ENCODE data around the gene P4HA2.

P4HA2 gene

DNA sequence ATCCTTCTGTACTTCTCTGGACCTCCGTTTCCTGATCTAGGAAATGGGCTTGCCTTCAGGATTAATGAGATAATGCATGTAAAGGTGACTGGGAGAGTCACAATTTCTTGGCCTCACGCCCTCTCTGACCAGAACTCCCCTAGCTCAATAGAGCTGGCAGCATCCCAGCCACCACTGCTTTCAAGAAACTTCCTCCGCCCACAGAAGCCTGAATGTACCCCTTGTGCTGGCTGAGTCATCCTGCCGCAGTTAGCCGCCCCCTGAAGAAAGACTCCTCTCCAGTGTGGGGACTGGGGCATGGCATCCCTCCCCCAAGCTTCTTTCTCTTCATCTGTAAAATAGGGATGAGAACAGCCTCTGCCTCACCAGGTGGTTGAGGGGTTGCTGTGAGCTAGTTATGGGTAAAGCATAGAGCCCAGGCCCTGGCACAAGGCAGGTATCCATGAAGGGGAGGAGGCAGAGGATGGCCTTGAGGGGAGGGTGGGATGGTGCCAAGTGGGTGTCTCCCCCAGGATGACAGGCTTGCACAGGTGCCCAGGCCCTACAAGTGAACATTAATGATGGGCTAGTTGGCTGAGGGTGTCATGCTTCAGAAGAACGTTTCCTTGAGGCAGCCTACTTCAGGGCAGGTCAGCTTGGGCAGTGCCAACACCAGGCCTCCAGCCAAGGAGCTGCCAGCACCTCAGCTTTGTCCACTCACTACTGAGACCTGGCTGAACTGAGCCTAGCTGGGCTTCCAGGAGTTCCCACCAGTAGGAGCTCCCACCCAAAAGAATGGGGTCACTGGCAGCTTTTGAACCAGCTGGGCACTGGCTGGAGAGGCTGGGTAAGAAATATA is 33.3 kb upstream of the P4HA2 start:
- TF ChIP-seq, protein P1, sequence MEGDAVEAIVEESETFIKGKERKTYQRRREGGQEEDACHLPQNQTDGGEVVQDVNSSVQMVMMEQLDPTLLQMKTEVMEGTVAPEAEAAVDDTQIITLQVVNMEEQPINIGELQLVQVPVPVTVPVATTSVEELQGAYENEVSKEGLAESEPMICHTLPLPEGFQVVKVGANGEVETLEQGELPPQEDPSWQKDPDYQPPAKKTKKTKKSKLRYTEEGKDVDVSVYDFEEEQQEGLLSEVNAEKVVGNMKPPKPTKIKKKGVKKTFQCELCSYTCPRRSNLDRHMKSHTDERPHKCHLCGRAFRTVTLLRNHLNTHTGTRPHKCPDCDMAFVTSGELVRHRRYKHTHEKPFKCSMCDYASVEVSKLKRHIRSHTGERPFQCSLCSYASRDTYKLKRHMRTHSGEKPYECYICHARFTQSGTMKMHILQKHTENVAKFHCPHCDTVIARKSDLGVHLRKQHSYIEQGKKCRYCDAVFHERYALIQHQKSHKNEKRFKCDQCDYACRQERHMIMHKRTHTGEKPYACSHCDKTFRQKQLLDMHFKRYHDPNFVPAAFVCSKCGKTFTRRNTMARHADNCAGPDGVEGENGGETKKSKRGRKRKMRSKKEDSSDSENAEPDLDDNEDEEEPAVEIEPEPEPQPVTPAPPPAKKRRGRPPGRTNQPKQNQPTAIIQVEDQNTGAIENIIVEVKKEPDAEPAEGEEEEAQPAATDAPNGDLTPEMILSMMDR (IDR thresholded peaks at IDR 0.05; ENCODE audit: borderline replicate concordance, control extremely low read depth, extremely low read depth, insufficient read depth, missing control alignments), result no peak
- in situ Hi-C loops (cut with MboI; ENCODE audit: low sequenced_read_pairs, unreplicated experiment), result no loop called here
- peak; percentile 54 for DNase-seq (ENCODE audit: low spot score)

GRCh38 chr5:132260051-132260450 is 32.4 kb upstream of the P4HA2 start:
- peak; percentile 17 for DNase-seq (ENCODE audit: low spot score)
- in situ Hi-C loops (cut with MboI; ENCODE audit: low sequenced_read_pairs, unreplicated experiment), result no loop called here
- TF ChIP-seq, protein P1 (IDR thresholded peaks at IDR 0.05; ENCODE audit: borderline replicate concordance, control extremely low read depth, extremely low read depth, insufficient read depth, missing control alignments), result no peak

DNA sequence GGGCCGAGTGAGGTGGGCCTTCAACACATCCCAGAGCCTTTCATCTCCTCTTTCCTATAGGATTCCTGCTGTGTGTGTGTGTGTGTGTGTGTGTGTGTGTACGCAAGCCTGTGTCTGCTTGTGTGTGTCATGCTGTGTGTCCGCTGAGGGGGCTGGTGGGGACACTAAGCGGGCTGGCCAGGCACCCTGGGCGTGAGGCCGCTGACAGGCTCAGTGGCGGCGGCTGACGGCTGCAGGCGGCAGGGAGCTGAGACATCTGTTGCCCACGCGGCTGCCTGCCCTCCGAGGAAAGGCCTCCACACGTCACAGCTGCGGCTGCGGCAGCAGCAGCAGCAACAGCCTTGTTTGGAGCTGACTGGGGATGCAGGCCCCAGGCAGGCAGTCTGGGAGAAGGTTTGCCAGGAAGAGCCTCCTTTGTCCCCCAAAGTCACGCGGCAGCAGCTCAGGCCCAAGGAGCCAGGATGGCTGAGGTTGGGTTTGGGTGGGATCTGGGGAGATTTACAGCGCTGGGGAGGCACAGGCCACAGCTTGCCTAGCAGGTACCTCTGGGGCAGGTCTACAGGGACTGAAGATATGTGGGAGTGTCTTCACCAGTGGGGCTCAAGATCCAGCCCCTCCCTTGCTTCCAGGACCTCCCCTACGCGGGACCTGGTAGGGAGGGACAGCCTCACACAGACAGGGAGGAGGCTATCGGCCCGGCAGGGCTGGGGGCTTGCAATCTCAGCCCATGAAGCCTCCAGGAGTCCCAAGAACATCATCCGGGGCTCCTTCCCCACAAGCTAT is 31.6 kb upstream of the P4HA2 start:
- TF ChIP-seq, protein P1 (IDR thresholded peaks at IDR 0.05; ENCODE audit: borderline replicate concordance, control extremely low read depth, extremely low read depth, insufficient read depth, missing control alignments), result no peak
- DNase-seq (ENCODE audit: low spot score), result peak; percentile 15
- in situ Hi-C loops (cut with MboI; ENCODE audit: low sequenced_read_pairs, unreplicated experiment), result no loop called here

- TF ChIP-seq, protein P1 (IDR thresholded peaks at IDR 0.05; ENCODE audit: borderline replicate concordance, control extremely low read depth, extremely low read depth, insufficient read depth, missing control alignments), result no peak
- in situ Hi-C loops (cut with MboI; ENCODE audit: low sequenced_read_pairs, unreplicated experiment), result no loop called here
- peak; percentile 28 for DNase-seq (ENCODE audit: low spot score)
Measured at GRCh38 chr5:132258102-132259068, 30.7 kb upstream of the P4HA2 start.

DNA sequence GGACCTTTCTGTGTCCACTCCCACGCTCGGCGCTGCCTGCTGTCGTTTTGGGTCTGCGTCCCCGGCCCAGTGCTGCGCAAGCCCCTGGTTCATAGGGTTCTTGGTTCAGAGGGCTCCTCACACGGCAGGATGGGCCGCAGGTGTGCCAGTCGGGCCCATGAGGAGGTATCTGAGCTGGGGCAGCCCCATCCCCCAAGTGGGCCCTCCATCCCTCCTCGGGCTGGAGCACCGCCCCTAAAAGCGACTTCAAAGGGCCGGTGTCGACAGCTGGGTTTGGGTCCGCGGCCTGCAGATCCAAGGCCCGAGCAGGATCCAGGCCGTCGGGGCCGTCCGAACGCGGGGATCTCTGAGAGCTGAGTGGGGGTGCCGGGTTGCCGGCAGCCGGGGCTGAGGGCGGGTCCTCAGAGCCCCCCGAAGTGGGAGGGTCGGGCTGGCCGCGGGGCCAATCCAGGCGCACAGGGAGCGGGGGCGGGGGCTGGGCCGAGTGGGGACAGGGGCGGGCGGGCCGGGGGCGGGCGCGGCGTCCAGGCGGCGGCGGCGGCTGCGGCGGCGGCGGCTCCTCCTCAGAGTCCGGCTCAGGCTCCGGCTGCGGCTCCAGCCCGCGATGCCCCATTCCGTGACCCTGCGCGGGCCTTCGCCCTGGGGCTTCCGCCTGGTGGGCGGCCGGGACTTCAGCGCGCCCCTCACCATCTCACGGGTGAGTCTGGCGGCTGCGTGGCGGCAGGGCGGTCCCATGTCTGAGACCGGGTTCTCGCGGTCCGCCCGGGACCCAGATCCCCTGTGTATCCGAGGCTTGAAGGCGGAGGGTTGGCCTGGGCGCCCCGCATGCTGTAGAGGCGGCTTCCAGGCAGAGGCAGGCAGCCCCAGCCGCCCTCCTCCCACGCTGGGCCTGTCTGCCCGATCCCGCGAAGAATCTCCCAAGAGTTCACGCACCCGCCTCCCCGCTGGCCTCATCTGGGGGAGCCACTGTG is 29.8 kb upstream of the P4HA2 start, which contains the start of gene PDLIM4:
Gene PDLIM4, plus strand, starts transcription at position 566 of the 971 bp plus-strand sequence. Its CDS starts 39 bp downstream, at position 605.
- in situ Hi-C loops (cut with MboI; ENCODE audit: low sequenced_read_pairs, unreplicated experiment), result no loop called here
- TF ChIP-seq, protein P1 (IDR thresholded peaks at IDR 0.05; ENCODE audit: borderline replicate concordance, control extremely low read depth, extremely low read depth, insufficient read depth, missing control alignments), result no peak
- DNase-seq (ENCODE audit: low spot score), result peak; percentile 21
